ENCODE measurements around the gene ZNF668. TPM values are rescaled to one million over a fixed set of nuclear protein-coding genes. Genes with fewer than 3 reads are reported as not detected.

ZNF668 gene
- total and polyA plus RNA-seq, 7 experiments from 2014 or later: 6.1 to 15.2 (median 12.6) TPM

DNA sequence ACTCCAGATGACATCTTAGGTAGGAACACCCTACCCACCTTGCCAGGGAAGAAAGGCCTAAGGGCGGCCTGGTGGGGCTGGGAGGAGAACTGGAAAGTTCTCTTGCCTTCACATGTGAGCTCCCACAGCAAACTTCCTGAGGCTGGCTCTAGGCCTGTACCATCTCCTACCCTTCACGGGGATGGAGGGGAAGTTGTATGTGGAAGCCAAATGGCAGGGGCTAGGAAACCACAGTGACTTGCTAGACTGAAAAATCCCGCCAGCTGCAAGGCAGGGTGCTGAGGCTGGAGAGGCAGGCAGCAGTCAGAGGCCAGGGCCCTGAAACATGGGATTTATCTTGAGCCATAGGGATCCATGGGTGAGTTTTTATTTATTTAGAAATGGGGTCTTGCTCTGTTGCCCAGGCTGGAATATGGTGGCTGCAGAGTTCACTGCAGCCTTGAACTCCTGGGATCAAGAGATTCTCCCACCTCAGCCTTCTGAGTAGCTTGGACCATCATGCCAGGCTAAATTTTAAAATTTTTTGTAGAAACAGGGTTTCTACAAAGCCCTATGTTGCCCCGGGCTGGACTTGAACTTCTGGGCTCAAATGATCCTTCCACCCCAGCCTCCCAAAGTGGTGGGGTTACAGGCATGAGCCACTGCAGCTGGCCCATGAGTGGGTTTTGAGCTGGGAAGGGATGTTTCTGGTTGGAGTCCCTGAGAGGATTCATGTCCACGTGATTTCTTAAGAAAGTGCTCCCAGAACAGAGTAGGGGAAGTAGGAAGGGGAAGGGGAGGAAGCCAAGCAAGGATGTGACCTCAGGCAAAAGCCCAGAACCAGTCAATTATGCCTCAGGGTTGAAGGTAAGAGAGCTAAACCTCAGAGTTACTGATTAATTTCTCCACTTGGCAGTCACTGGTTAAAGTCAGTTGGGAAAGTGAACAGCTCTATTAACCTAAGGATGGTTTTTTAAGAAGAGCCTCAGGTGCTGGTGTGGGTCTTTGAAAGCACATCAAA is 39.4 kb upstream of the ZNF668 start:
- peaks cover 0 to 35% (median 0%) of the 10 kb centered on the region in 3 experiments for H3K36me3 ChIP-seq (ENCODE audit: control insufficient read depth in 2 of 3, insufficient read depth in 3 of 3, low read length in 3 of 3)
- no peaks in the 10 kb centered on the region for H3K9me3 ChIP-seq (ENCODE audit: control insufficient read depth in 2 of 3, low read length in 3 of 3)
- Mint-ChIP-seq H3K9me3 (peaks cover 0 to 3% (median 0%) of the 10 kb centered on the region in 11 donors), H3K27ac (peak overlapping the region in 6 of 9 donors; percentile 6 to 74 (median 50)), H3K36me3 (peaks cover 0 to 11% (median 0%) of the 10 kb centered on the region in 5 donors), H3K27me3 (no peaks in the 10 kb centered on the region), H3K4me3 (peak overlapping the region in 2 of 10 donors; percentile 38 to 47), H3K4me1 (peaks cover 11 to 35% (median 18%) of the 10 kb centered on the region in 7 donors)
- no peak overlapping the region for H3K4me3 ChIP-seq (ENCODE audit: low read length)
- peaks cover 5 to 16% of the 10 kb centered on the region in 2 donors for H3K4me1 ChIP-seq (ENCODE audit: control insufficient read depth in 2 of 2, insufficient read depth in 2 of 2, low read length in 2 of 2)
- ChIA-PET CTCF (no interaction called here), POLR2A (interaction anchor here (1.0 to 2.6 kb wide), 3 partner anchors 28 to 67 kb away, joined by 3 to 10 read pairs (median 3); partner anchors contain the start of genes FUS and ZNF668)
- intact Hi-C loops (cut with micrococcal nuclease): no loop called here
- no peak for DNase-seq
- no peak overlapping the region for H3K27ac ChIP-seq (ENCODE audit: low read depth, low read length)
- H3K27me3 ChIP-seq (ENCODE audit: control insufficient read depth in 2 of 2, insufficient read depth in 2 of 2, low read length in 2 of 2): no peaks in the 10 kb centered on the region
- ATAC-seq: no peak

DNA sequence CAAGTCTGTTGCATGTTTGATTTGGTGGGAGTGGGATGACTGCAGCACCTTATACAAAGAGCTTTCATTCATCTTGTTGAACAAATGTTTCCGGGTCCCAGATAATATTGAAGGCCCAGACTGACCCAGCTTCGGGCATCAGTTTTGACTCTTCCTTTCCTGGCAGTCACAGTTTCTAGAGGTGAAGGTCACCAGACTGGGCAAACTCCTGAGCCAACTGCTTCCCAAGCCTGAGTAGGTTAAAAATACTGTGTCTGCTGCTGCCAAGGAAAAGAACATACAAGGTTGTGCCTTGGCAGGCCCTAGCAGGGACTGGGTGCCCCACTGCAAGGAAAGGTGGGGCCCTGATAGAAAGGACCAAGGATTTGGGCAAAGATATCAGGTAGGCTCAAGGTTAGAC is 38.7 kb upstream of the ZNF668 start:
- ATAC-seq (no peak), DNase-seq (no peak)
- Mint-ChIP-seq H3K27me3 (no peaks in the 10 kb centered on the region), H3K4me3 (peak overlapping the region in 1 of 10 donors; percentile 25), H3K9me3 (no peaks in the 10 kb centered on the region), H3K4me1 (peaks cover 9 to 34% (median 14%) of the 10 kb centered on the region in 7 donors), H3K27ac (no peak overlapping the region), H3K36me3 (peaks cover 0 to 11% (median 0%) of the 10 kb centered on the region in 5 donors)
- Histone ChIP-seq H3K27me3 (ENCODE audit: control insufficient read depth in 2 of 2, insufficient read depth in 2 of 2, low read length in 2 of 2) (no peaks in the 10 kb centered on the region), H3K4me1 (ENCODE audit: control insufficient read depth in 2 of 2, insufficient read depth in 2 of 2, low read length in 2 of 2) (peaks cover 3 to 16% of the 10 kb centered on the region in 2 donors), H3K27ac (ENCODE audit: low read depth, low read length) (no peak overlapping the region), H3K36me3 (ENCODE audit: control insufficient read depth in 2 of 3, insufficient read depth in 3 of 3, low read length in 3 of 3) (peaks cover 0 to 38% (median 0%) of the 10 kb centered on the region in 3 experiments), H3K9me3 (ENCODE audit: control insufficient read depth in 2 of 3, low read length in 3 of 3) (no peaks in the 10 kb centered on the region), H3K4me3 (ENCODE audit: low read length) (no peak overlapping the region)
- ChIA-PET POLR2A (interaction anchor here (1.2 kb wide), 1 partner anchor 39 kb away, joined by 3 read pairs; the partner anchor contains the start of gene ZNF668), CTCF (no interaction called here)
- intact Hi-C loops (cut with micrococcal nuclease): no loop called here

GRCh38 chr16:31111881-31112466 is 37.9 kb upstream of the ZNF668 start:
- H3K4me1 ChIP-seq (ENCODE audit: control insufficient read depth in 2 of 2, insufficient read depth in 2 of 2, low read length in 2 of 2): peaks cover 4 to 16% of the 10 kb centered on the region in 2 donors
- POLR2A ChIA-PET: interaction anchor here (0.7 to 1.1 kb wide), 2 partner anchors 30 to 395 kb away, joined by 3 to 5 read pairs; no protein-coding TSS in a partner anchor
- DNase-seq: no peak

DNA sequence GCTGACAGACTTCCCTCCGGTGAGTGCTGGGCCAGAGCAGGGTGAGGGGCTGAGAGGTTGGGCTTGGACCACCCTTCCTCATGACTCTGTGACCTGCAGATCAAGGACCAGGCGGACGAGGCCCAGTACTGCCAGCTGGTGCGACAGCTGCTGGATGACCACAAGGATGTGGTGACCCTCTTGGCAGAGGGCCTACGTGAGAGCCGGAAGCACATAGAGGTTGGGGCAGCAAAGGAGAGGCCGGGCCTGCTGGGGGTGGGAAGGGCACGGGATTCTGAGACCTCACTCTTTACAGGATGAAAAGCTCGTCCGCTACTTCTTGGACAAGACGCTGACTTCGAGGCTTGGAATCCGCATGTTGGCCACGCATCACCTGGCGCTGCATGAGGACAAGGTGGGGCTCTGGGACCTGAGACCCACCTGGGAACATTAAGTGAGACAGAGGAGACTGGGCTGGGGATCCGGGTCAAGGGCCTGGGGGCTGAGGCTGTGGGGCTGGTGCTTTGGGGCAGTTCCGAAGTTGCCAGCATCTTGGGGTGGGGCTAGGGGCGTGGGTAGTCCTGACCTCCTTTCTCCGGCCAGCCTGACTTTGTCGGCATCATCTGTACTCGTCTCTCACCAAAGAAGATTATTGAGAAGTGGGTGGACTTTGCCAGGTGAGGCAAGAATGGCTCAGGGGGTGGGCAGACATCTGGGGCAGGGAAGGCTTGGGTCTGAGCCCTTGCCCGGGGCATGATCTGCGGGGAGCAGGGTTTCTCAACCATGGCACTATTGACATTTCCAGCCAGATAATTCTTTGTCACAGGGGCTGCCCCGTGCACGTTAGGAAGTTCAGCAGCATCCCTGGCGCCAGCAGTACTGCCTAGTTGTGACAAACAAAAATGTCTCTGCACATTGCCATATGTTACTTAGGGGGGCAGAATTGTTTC is 36.3 kb upstream of the ZNF668 start:
- POLR2A ChIA-PET: interaction anchor here (1.8 kb wide), 1 partner anchor 70 kb away, joined by 4 read pairs; the partner anchor contains the start of gene FUS
- H3K27me3 Mint-ChIP-seq: no peaks in the 10 kb centered on the region
- no peaks in the 10 kb centered on the region for H3K9me3 Mint-ChIP-seq
- ATAC-seq (no peak), DNase-seq (no peak)
- H3K27ac ChIP-seq (ENCODE audit: low read depth, low read length): peak overlapping the region; percentile 2
- H3K4me1 Mint-ChIP-seq: peaks cover 10 to 44% (median 19%) of the 10 kb centered on the region in 7 donors
- CTCF ChIA-PET: no interaction called here
- no peak overlapping the region for H3K4me3 ChIP-seq (ENCODE audit: low read length)
- no peaks in the 10 kb centered on the region for H3K27me3 ChIP-seq (ENCODE audit: control insufficient read depth in 2 of 2, insufficient read depth in 2 of 2, low read length in 2 of 2)
- intact Hi-C loops (cut with micrococcal nuclease): no loop called here
- peak overlapping the region in 8 of 10 donors; percentile 34 to 90 (median 73) for H3K4me3 Mint-ChIP-seq
- no peaks in the 10 kb centered on the region for H3K9me3 ChIP-seq (ENCODE audit: control insufficient read depth in 2 of 3, low read length in 3 of 3)
- peaks cover 0 to 11% (median 0%) of the 10 kb centered on the region in 5 donors for H3K36me3 Mint-ChIP-seq
- peaks cover 0 to 38% (median 0%) of the 10 kb centered on the region in 3 experiments for H3K36me3 ChIP-seq (ENCODE audit: control insufficient read depth in 2 of 3, insufficient read depth in 3 of 3, low read length in 3 of 3)
- H3K27ac Mint-ChIP-seq: peak overlapping the region in 4 of 9 donors; percentile 14 to 80 (median 38)
- H3K4me1 ChIP-seq (ENCODE audit: control insufficient read depth in 2 of 2, insufficient read depth in 2 of 2, low read length in 2 of 2): peaks cover 4 to 16% of the 10 kb centered on the region in 2 donors

More at GRCh38 chr16:31111881-31112466, 37.9 kb upstream of the ZNF668 start:
- Mint-ChIP-seq H3K36me3 (peaks cover 0 to 11% (median 0%) of the 10 kb centered on the region in 5 donors), H3K27ac (no peak overlapping the region), H3K4me1 (peaks cover 10 to 39% (median 19%) of the 10 kb centered on the region in 7 donors), H3K27me3 (no peaks in the 10 kb centered on the region), H3K4me3 (no peak overlapping the region), H3K9me3 (no peaks in the 10 kb centered on the region)
- no peak overlapping the region for H3K4me3 ChIP-seq (ENCODE audit: low read length)
- no peaks in the 10 kb centered on the region for H3K9me3 ChIP-seq (ENCODE audit: control insufficient read depth in 2 of 3, low read length in 3 of 3)
- no peaks in the 10 kb centered on the region for H3K27me3 ChIP-seq (ENCODE audit: control insufficient read depth in 2 of 2, insufficient read depth in 2 of 2, low read length in 2 of 2)
- CTCF ChIA-PET: interaction anchor here (0.8 to 1.2 kb wide), 2 partner anchors 17 to 20 kb away, joined by 3 to 4 read pairs; no protein-coding TSS in a partner anchor
- H3K27ac ChIP-seq (ENCODE audit: low read depth, low read length): no peak overlapping the region
- ATAC-seq: no peak
- intact Hi-C loops (cut with micrococcal nuclease): no loop called here
- H3K36me3 ChIP-seq (ENCODE audit: control insufficient read depth in 2 of 3, insufficient read depth in 3 of 3, low read length in 3 of 3): peaks cover 0 to 38% (median 0%) of the 10 kb centered on the region in 3 experiments

DNA sequence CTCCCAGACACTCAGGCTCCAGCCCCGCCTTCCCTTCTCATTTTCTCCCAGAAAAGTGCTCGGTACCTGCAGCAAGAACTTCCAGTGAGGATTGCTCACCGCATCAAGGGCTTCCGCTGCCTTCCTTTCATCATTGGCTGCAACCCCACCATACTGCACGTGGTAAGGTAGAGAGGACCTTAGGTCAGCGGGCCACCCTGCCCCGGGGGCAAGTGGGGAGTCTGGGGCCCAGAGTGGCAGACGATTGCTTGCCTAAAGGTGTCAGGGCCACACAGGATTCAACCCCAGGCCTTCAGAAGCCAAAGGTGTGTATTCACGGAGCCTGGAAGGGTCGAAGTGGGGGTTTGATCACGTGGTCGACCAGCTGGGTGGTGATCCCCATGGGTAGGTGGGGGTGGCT is 35.6 kb upstream of the ZNF668 start:
- H3K4me3 ChIP-seq (ENCODE audit: low read length): no peak overlapping the region
- Mint-ChIP-seq H3K9me3 (no peaks in the 10 kb centered on the region), H3K27me3 (no peaks in the 10 kb centered on the region), H3K4me3 (peak overlapping the region; percentile 62 to 90 (median 78)), H3K27ac (peak overlapping the region in 7 of 9 donors; percentile 39 to 88 (median 69)), H3K36me3 (peaks cover 0 to 11% (median 0%) of the 10 kb centered on the region in 5 donors), H3K4me1 (peaks cover 10 to 43% (median 19%) of the 10 kb centered on the region in 7 donors)
- peak overlapping the region; percentile 2 for H3K27ac ChIP-seq (ENCODE audit: low read depth, low read length)
- H3K27me3 ChIP-seq (ENCODE audit: control insufficient read depth in 2 of 2, insufficient read depth in 2 of 2, low read length in 2 of 2): no peaks in the 10 kb centered on the region
- H3K9me3 ChIP-seq (ENCODE audit: control insufficient read depth in 2 of 3, low read length in 3 of 3): no peaks in the 10 kb centered on the region
- H3K36me3 ChIP-seq (ENCODE audit: control insufficient read depth in 2 of 3, insufficient read depth in 3 of 3, low read length in 3 of 3): peaks cover 0 to 38% (median 0%) of the 10 kb centered on the region in 3 experiments
- intact Hi-C loops (cut with micrococcal nuclease): loop anchor here (2.0 kb wide), 4 partner anchors 15 to 349 kb away; partner anchors contain the start of genes ARMC5 (in 2 of the 2), VKORC1 (in 2 of the 2), ZNF646 (in 2 of the 2) and ZNF668 (in 2 of the 2)
- ChIA-PET CTCF (no interaction called here), POLR2A (interaction anchor here (1.8 kb wide), 1 partner anchor 71 kb away, joined by 4 read pairs; the partner anchor contains the start of gene FUS)
- DNase-seq (no peak), ATAC-seq (no peak)
- peaks cover 4 to 16% of the 10 kb centered on the region in 2 donors for H3K4me1 ChIP-seq (ENCODE audit: control insufficient read depth in 2 of 2, insufficient read depth in 2 of 2, low read length in 2 of 2)
